ENCODE results near the gene LDLRAD1. TPM values are rescaled to one million over a fixed set of nuclear protein-coding genes. Genes with fewer than 3 reads are reported as not detected.
"Not testable (repeated sequence)": the region's sequence is repeated elsewhere in the genome, so short reads cannot be mapped to it uniquely, and the experiment has no call there.

LDLRAD1 gene
- total RNA-seq, 4 donors from 2014 or later = not detected

DNA sequence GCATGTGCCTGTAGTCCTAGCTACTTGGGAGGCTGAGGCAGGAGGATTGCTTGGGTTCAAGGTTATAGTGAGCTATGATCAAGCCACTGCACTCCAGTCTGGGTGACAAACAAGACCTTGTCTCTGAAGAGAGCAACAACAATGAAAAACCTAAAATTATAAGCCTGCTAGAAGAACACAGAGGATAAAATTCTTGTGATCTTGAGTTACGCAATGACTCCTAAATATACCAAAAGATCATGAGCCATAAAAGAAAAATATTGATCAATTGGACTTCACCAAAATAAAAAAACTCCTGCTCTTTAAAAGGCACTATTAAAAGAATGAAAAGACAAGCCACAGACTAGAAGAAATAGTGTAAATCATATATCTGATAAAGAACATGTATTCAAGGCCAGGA, 22.3 kb downstream of the LDLRAD1 start:
- H3K27ac ChIP-seq = no peak overlapping the region
- no peaks in the 10 kb centered on the region for H3K36me3 ChIP-seq
- TF ChIP-seq POLR2A (IDR thresholded peaks at IDR 0.05) = no peak
- TF ChIP-seq, protein P1, sequence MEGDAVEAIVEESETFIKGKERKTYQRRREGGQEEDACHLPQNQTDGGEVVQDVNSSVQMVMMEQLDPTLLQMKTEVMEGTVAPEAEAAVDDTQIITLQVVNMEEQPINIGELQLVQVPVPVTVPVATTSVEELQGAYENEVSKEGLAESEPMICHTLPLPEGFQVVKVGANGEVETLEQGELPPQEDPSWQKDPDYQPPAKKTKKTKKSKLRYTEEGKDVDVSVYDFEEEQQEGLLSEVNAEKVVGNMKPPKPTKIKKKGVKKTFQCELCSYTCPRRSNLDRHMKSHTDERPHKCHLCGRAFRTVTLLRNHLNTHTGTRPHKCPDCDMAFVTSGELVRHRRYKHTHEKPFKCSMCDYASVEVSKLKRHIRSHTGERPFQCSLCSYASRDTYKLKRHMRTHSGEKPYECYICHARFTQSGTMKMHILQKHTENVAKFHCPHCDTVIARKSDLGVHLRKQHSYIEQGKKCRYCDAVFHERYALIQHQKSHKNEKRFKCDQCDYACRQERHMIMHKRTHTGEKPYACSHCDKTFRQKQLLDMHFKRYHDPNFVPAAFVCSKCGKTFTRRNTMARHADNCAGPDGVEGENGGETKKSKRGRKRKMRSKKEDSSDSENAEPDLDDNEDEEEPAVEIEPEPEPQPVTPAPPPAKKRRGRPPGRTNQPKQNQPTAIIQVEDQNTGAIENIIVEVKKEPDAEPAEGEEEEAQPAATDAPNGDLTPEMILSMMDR (IDR thresholded peaks at IDR 0.05) = no peak
- DNase-seq = no peak
- H3K9me3 ChIP-seq = peaks cover 0 to 8% (median 0%) of the 10 kb centered on the region in 4 donors
- H3K4me1 ChIP-seq = no peaks in the 10 kb centered on the region
- no peak overlapping the region for H3K4me3 ChIP-seq
- no peaks in the 10 kb centered on the region for H3K27me3 ChIP-seq

DNA sequence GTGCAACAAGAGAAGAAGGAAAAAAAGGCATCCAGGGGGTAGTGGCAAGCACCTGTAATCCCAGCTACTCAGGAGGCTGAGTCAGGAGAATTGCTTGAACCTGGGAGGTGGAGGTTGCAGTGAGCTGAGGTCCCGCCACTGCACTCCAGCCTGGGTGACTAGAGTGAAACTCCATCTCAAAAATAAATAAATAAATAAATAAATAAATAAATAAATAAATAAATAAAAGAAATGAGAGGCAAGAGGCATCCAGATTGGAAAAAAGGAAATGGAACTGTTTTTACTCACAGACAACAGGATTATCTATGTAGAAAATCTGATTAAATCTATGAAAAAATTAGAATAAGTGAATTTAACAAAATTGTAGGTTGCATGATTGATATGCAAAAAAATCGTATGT, 23.5 kb downstream of the LDLRAD1 start:
- DNase-seq, H3K9me3 ChIP-seq, H3K36me3 ChIP-seq, H3K4me1 ChIP-seq, H3K27ac ChIP-seq, H3K4me3 ChIP-seq, H3K27me3 ChIP-seq: not testable (repeated sequence)

DNA sequence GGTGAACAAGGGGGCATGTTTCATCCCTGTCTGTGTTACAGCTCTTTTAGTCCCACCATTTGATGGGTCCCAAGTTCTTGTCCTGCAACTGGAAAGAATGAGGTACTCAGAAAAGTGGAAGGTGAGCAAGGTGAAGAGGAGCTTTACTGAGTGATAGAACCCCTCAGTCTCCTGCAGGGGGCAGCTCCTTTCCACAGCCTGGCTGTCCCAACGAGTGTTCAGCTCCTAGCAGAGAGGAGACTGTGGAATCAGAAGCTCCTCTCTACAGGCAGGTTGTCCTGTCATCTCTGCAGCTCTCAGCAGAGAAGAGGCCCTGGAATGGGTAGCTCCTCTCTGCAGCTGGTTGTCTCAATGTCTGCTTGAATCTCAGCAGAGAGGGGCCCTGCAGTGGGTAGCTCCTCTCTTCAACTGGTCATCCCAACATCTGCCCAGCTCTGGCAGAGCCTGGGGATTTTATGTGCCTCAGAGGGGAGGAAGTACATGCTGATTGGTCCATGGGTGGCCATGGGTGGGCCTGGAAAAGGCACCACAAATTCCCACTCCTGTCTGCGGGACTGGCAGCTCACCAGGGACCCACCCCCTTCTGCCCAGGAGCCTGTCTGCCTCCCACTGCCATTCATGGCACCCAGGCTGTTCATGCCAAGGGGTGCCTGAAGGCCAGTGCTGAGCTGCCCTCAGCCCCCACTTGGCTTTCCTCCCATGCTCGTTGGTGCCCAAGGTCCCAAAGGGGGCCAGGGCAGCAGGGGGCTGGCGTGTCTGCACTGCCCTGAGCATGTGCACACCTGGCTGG, 25.7 kb downstream of the LDLRAD1 start:
- DNase-seq = no peak
- Histone ChIP-seq H3K27me3 (no peaks in the 10 kb centered on the region), H3K9me3 (peaks cover 0 to 8% (median 0%) of the 10 kb centered on the region in 4 donors), H3K4me1 (no peaks in the 10 kb centered on the region), H3K4me3 (no peak overlapping the region), H3K27ac (no peak overlapping the region), H3K36me3 (no peaks in the 10 kb centered on the region)
- TF ChIP-seq, protein P1 (IDR thresholded peaks at IDR 0.05) = peak in 2 of 6 experiments; percentile 9 to 11
- TF ChIP-seq POLR2A (IDR thresholded peaks at IDR 0.05) = no peak

DNA sequence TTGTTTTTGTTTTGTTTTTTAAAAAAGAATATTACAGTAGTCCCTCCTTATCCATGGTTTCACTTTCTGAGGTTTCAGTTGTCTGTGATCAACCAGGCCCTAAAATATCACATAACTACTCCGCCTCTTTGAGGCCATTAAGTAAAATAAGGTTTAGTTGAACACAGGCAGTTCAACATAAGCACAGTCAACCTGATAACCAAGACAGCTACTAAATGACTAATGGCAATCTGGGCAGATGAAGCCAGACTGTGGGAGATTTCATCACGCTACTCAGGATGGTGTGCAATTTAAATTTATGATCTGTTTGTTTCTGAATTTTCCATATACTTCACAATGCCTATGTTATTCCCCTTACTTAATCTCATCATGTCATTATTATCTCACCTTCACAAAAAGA, 30.1 kb downstream of the LDLRAD1 start:
- peaks cover 0 to 7% (median 0%) of the 10 kb centered on the region in 4 donors for H3K9me3 ChIP-seq
- no peaks in the 10 kb centered on the region for H3K27me3 ChIP-seq
- DNase-seq = no peak
- no peak for TF ChIP-seq POLR2A (IDR thresholded peaks at IDR 0.05)
- TF ChIP-seq, protein P1 (IDR thresholded peaks at IDR 0.05) = no peak
- H3K27ac ChIP-seq = no peak overlapping the region
- no peaks in the 10 kb centered on the region for H3K36me3 ChIP-seq
- H3K4me1 ChIP-seq = peaks cover 0 to 1% (median 0%) of the 10 kb centered on the region in 4 donors
- no peak overlapping the region for H3K4me3 ChIP-seq

DNA sequence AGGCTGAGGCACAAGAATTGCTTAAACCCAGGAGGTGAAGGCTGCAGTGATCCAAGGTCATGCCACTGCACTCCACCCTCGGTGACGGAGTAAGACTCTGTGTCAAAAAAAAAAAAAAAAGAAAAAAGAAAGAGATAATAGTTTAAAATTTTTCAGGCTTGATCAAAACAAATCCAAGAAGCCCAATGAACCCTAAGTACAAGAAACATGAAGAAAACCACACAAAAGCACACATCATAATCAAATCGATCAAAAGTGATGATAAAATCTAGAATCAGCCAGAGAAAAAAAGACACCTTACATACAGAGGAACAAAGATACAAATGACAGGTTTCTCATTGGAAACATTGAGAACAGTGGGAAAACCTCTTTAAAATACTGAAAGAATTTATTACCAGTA, 31.5 kb downstream of the LDLRAD1 start:
- TF ChIP-seq POLR2A (IDR thresholded peaks at IDR 0.05) = no peak
- TF ChIP-seq, protein P1 (IDR thresholded peaks at IDR 0.05) = no peak
- DNase-seq = no peak
- peaks cover 0 to 11% (median 0%) of the 10 kb centered on the region in 4 donors for H3K4me1 ChIP-seq
- H3K27me3 ChIP-seq = no peaks in the 10 kb centered on the region
- no peak overlapping the region for H3K27ac ChIP-seq
- no peaks in the 10 kb centered on the region for H3K36me3 ChIP-seq
- H3K4me3 ChIP-seq = no peak overlapping the region
- no peaks in the 10 kb centered on the region for H3K9me3 ChIP-seq

DNA sequence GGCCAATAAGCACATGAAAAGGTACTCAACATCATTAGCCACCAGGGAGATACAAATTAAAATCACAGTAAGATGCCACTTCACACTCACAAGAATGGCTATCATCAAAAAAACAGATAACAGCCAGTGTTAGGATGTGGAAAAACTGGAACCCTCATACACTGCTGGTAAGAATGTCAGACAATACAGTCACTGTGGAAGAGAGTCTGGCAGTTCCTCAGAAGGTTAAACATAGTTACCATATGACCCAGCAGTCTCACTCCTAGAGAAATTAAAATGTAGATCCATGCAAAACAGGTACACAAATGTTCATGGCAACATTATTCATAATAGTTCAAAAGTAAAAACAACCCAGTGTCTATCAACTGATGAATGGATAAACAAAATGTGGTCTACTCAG, 33.3 kb downstream of the LDLRAD1 start:
- Histone ChIP-seq H3K9me3 (no peaks in the 10 kb centered on the region), H3K27ac (no peak overlapping the region), H3K4me3 (no peak overlapping the region), H3K27me3 (no peaks in the 10 kb centered on the region), H3K4me1 (peaks cover 0 to 11% (median 0%) of the 10 kb centered on the region in 4 donors), H3K36me3 (no peaks in the 10 kb centered on the region)
- no peak for DNase-seq
- TF ChIP-seq, protein P1 (IDR thresholded peaks at IDR 0.05) = no peak
- TF ChIP-seq POLR2A (IDR thresholded peaks at IDR 0.05) = no peak
